Loucy (cell line): ENCODE measurements around the gene KYNU.

Source experiments
- EZH2phosphoT487 ChIP-seq: fragments of 200-600 bp; IDR thresholded peaks from 2 replicates; pipeline ENCODE4 v1.6.1; 2018; ENCODE audit warnings: antibody characterized with exemption, mild to moderate bottlenecking, moderate library complexity, borderline replicate concordance
- TF ChIP-seq, protein P1 (sequence below): fragments of 200-600 bp; sonication (generic); conservative IDR thresholded peaks from 2 replicates; pipeline ENCODE4 v1.5.1; 2014; ENCODE audit warnings: mild to moderate bottlenecking, antibody characterized with exemption, low read length

DNA sequence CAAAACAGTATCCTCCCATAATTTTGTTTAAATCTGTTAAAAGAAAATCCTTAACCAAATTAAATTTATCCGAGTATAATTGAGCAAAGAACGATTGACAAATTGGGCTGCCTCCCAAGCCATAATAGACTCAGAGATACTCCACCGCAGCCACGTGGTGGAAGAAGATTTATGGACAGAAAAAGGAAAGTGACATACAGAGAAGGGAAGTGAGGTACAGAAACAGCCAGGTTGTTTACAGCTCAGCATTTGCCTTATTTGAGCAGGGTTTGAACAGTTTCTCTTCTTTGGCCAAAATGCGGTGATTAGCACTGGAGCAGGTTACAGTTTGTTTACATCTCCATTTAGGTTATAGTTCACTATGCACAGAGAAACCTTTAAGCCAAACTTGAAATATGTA is 60.8 kb downstream of the KYNU start:
- TF ChIP-seq, protein P1, sequence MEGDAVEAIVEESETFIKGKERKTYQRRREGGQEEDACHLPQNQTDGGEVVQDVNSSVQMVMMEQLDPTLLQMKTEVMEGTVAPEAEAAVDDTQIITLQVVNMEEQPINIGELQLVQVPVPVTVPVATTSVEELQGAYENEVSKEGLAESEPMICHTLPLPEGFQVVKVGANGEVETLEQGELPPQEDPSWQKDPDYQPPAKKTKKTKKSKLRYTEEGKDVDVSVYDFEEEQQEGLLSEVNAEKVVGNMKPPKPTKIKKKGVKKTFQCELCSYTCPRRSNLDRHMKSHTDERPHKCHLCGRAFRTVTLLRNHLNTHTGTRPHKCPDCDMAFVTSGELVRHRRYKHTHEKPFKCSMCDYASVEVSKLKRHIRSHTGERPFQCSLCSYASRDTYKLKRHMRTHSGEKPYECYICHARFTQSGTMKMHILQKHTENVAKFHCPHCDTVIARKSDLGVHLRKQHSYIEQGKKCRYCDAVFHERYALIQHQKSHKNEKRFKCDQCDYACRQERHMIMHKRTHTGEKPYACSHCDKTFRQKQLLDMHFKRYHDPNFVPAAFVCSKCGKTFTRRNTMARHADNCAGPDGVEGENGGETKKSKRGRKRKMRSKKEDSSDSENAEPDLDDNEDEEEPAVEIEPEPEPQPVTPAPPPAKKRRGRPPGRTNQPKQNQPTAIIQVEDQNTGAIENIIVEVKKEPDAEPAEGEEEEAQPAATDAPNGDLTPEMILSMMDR = no peak
- TF ChIP-seq EZH2phosphoT487 = no peak
